H1 (cell line): Measurements from ENCODE around the gene FBXO30. TPM values are rescaled to one million over a fixed set of nuclear protein-coding genes. Genes with fewer than 3 reads are reported as not detected.

Source experiments
- CTCF ChIA-PET: fragments of 300-600 bp; sonication (Branson Sonifier 250); formaldehyde crosslinking; loops from one replicate; lab custom pipeline; 2021; ENCODE audit not compliant: partially characterized antibody; lab: Charles Lee
- POLR2A ChIA-PET: fragments of 300-600 bp; sonication (Branson Sonifier 250); formaldehyde crosslinking; loops from one replicate; lab custom pipeline; 2021; ENCODE audit warnings: inconsistent platforms; ENCODE audit not compliant: partially characterized antibody; lab: Charles Lee
- DNase-seq, 2 experiments: peaks; one replicate each; pipeline versions ENCODE4 v3.0.0 to v3.0.0-alpha.2; 2010 to 2022; ENCODE audit warnings: low spot score in 2 of 2, low read depth in 1 of 2, mixed read lengths in 1 of 2
- FAIRE-seq: peaks from 2 replicates; lab custom pipeline; 2011; peaks lifted over from hg19 to GRCh38; lab: Jason Lieb, UNC
- H2AFZ ChIP-seq: 2 replicates; pipeline ENCODE4 v1.8.1; 2012; ENCODE audit warnings: low read length, inconsistent platforms
- H2AK5ac ChIP-seq: 2 replicates; pipeline ENCODE4 v1.6.1; 2013; ENCODE audit warnings: low read depth, low read length
- H2BK120ac ChIP-seq: replicated peaks from 2 replicates; pipeline ENCODE3; 2013; ENCODE audit warnings: low read depth, low read length, inconsistent platforms
- H2BK12ac ChIP-seq: 2 replicates; pipeline ENCODE4 v1.6.1; 2013; ENCODE audit warnings: low read depth, low read length
- H2BK15ac ChIP-seq: 2 replicates; pipeline ENCODE4 v1.6.1; 2013; ENCODE audit warnings: low read length
- H2BK20ac ChIP-seq: 2 replicates; pipeline ENCODE4 v1.6.1; 2013; ENCODE audit warnings: low read length
- H2BK5ac ChIP-seq: 2 replicates; pipeline ENCODE4 v1.6.1; 2013; ENCODE audit warnings: low read depth, low read length
- H3K14ac ChIP-seq: 2 replicates; pipeline ENCODE4 v1.6.1; 2013; ENCODE audit warnings: inconsistent platforms; ENCODE audit not compliant: insufficient read length
- H3K18ac ChIP-seq: 2 replicates; pipeline ENCODE4 v1.6.1; 2013; ENCODE audit warnings: low read length; ENCODE audit errors: extremely low read depth
- H3K23ac ChIP-seq: 2 replicates; pipeline ENCODE4 v1.6.1; 2013; ENCODE audit warnings: inconsistent platforms; ENCODE audit not compliant: insufficient read length
- H3K23me2 ChIP-seq: 2 replicates; pipeline ENCODE4 v1.6.1; 2013; ENCODE audit warnings: low read depth, low read length
- H3K27ac ChIP-seq: 2 replicates; pipeline ENCODE4 v1.6.1; 2011; ENCODE audit warnings: low read depth, low read length, inconsistent platforms
- H3K27me3 ChIP-seq, 4 experiments: replicated peaks in 1 of 4; 1 replicate in 1 of 4; 2 replicates in 3 of 4; pipeline versions ENCODE4 v1.6.1 to v1.8.1; 2011 to 2013; ENCODE audit warnings: low read length in 3 of 4, mild to moderate bottlenecking in 3 of 4, inconsistent platforms in 2 of 4, mixed read lengths in 2 of 4, moderate library complexity in 1 of 4; ENCODE audit not compliant: control insufficient read depth in 3 of 4, insufficient read depth in 3 of 4; ENCODE audit errors: extremely low read depth in 1 of 4
- H3K36me3 ChIP-seq, 4 experiments: 2 replicates each; pipeline versions ENCODE4 v1.6.1 to v1.8.1; 2011 to 2013; ENCODE audit warnings: mild to moderate bottlenecking in 4 of 4, low read length in 3 of 4, moderate library complexity in 2 of 4, control low read depth in 1 of 4, inconsistent platforms in 1 of 4; ENCODE audit not compliant: insufficient read depth in 4 of 4, control insufficient read depth in 2 of 4
- H3K4ac ChIP-seq: replicated peaks from 2 replicates; pipeline ENCODE3; 2013; ENCODE audit warnings: low read length, low read depth, mixed read lengths, inconsistent platforms; ENCODE audit not compliant: insufficient read length
- H3K4me1 ChIP-seq, 4 experiments: replicated peaks in 1 of 4; 1 replicate in 1 of 4; 2 replicates in 3 of 4; pipeline versions ENCODE4 v1.6.1 to v1.8.1; 2011 to 2013; ENCODE audit warnings: low read length in 3 of 4, inconsistent platforms in 2 of 4, mixed read lengths in 1 of 4; ENCODE audit not compliant: insufficient read depth in 4 of 4, control insufficient read depth in 3 of 4
- H3K4me2 ChIP-seq, 2 experiments: 2 replicates each; pipeline versions ENCODE4 v1.6.1 to v1.8.1; 2011 to 2013; ENCODE audit warnings: low read depth in 2 of 2, low read length in 2 of 2, control low read depth in 1 of 2, inconsistent platforms in 1 of 2, mild to moderate bottlenecking in 1 of 2; ENCODE audit not compliant: insufficient read depth in 1 of 2
- H3K4me3 ChIP-seq, 4 experiments: fragments of 200-600, 300-600 bp in 1 of 4; sonication (generic), shearing (Covaris generic), sonication (Bioruptor Twin) in 1 of 4; 2 replicates each; pipeline versions ENCODE4 v1.5.1 to v1.8.1; 2011 to 2016; ENCODE audit warnings: low read length in 4 of 4, low read depth in 3 of 4, control low read depth in 2 of 4, inconsistent platforms in 2 of 4, mild to moderate bottlenecking in 2 of 4, mixed read lengths in 1 of 4, moderate library complexity in 1 of 4; ENCODE audit not compliant: insufficient read depth in 2 of 4; ENCODE audit errors: extremely low read depth in 1 of 4
- H3K56ac ChIP-seq: replicated peaks from 2 replicates; pipeline ENCODE3; 2013; ENCODE audit warnings: low read depth, mild to moderate bottlenecking, mixed read lengths, low read length, inconsistent platforms; ENCODE audit not compliant: insufficient read length
- H3K79me1 ChIP-seq: 2 replicates; pipeline ENCODE4 v1.6.1; 2013; ENCODE audit warnings: low read depth, low read length, control low read depth
- H3K79me2 ChIP-seq, 2 experiments: 2 replicates each; pipeline versions ENCODE4 v1.6.1 to v1.8.1; 2012 to 2013; ENCODE audit warnings: low read length in 2 of 2, mild to moderate bottlenecking in 2 of 2, inconsistent platforms in 1 of 2; ENCODE audit not compliant: insufficient read depth in 2 of 2, control insufficient read depth in 1 of 2
- H3K9ac ChIP-seq, 4 experiments: replicated peaks in 1 of 4; 1 replicate in 1 of 4; 2 replicates in 3 of 4; pipeline versions ENCODE4 v1.6.1 to v1.8.1; 2011 to 2013; ENCODE audit warnings: low read depth in 3 of 4, low read length in 3 of 4, control low read depth in 2 of 4, mild to moderate bottlenecking in 2 of 4, moderate library complexity in 2 of 4, inconsistent platforms in 1 of 4; ENCODE audit errors: extremely low read depth in 1 of 4
- H3K9me3 ChIP-seq, 2 experiments: 2 replicates each; pipeline versions ENCODE4 v1.6.1 to v1.8.1; 2012 to 2013; ENCODE audit warnings: mild to moderate bottlenecking in 2 of 2, moderate library complexity in 2 of 2, control low read depth in 1 of 2, inconsistent platforms in 1 of 2, low read depth in 1 of 2, low read length in 1 of 2, mixed read lengths in 1 of 2; ENCODE audit not compliant: insufficient read depth in 2 of 2
- H4K20me1 ChIP-seq, 2 experiments: replicated peaks in 1 of 2; 2 replicates each; pipeline versions ENCODE3 to v1.8.1; 2011 to 2013; ENCODE audit warnings: inconsistent platforms in 2 of 2, low read length in 2 of 2, mild to moderate bottlenecking in 1 of 2; ENCODE audit not compliant: insufficient read depth in 2 of 2, control insufficient read depth in 1 of 2
- H4K5ac ChIP-seq: 2 replicates; pipeline ENCODE4 v1.6.1; 2013; ENCODE audit warnings: low read length, low read depth, mixed read lengths, inconsistent platforms; ENCODE audit not compliant: insufficient read length
- H4K8ac ChIP-seq: 2 replicates; pipeline ENCODE4 v1.8.0; 2013; ENCODE audit warnings: mild to moderate bottlenecking, moderate library complexity, low read length, inconsistent platforms; ENCODE audit not compliant: insufficient read depth; ENCODE audit errors: extremely low read depth
- H4K91ac ChIP-seq: replicated peaks from 2 replicates; pipeline ENCODE3; 2013; ENCODE audit warnings: low read length, mixed read lengths, inconsistent platforms; ENCODE audit not compliant: insufficient read length
- CTCF ChIP-seq, 3 experiments: IDR thresholded peaks; 1 replicate in 2 of 3; 2 replicates in 1 of 3; pipeline versions ENCODE4 v1.5.1 to v1.6.1; 2011; ENCODE audit warnings: low read length in 3 of 3, mild to moderate bottlenecking in 3 of 3, inconsistent platforms in 2 of 3, low read depth in 1 of 3, moderate library complexity in 1 of 3; ENCODE audit not compliant: insufficient read depth in 1 of 3; ENCODE audit errors: control extremely low read depth in 1 of 3
- POLR2AphosphoS5 ChIP-seq: IDR thresholded peaks from 2 replicates; pipeline ENCODE4 v1.6.1; 2011; ENCODE audit warnings: low read depth, low read length
- RAD21 ChIP-seq, 2 experiments: IDR thresholded peaks in 1 of 2; conservative IDR thresholded peaks in 1 of 2; 2 replicates each; pipeline ENCODE4 v1.6.1; 2011; ENCODE audit warnings: low read depth in 2 of 2, low read length in 2 of 2, improper control_type of control experiment in 1 of 2, inconsistent platforms in 1 of 2, mild to moderate bottlenecking in 1 of 2, moderate library complexity in 1 of 2
- SP1 ChIP-seq: IDR thresholded peaks from 2 replicates; pipeline ENCODE4 v1.6.1; 2011; ENCODE audit warnings: low read depth, low read length
- SUZ12 ChIP-seq: fragments of 200-600 bp; sonication (generic); IDR thresholded peaks from 2 replicates; pipeline ENCODE4 v1.6.1; 2012; ENCODE audit warnings: mild to moderate bottlenecking, inconsistent platforms, low read length, moderate library complexity, mixed read lengths
- TEAD4 ChIP-seq: IDR thresholded peaks from 2 replicates; pipeline ENCODE4 v1.6.1; 2012; ENCODE audit warnings: low read depth, low read length, inconsistent platforms, mixed read lengths
- polyA plus RNA-seq, 7 experiments: library from polyadenylated mRNA; depleted of rRNA in 3 of 7; stranded (reverse) in 5 of 7; unstranded in 2 of 7; fragments of >200 nt in 5 of 7; fragments of 200-250 nt in 2 of 7; gene quantifications; 1 replicate in 5 of 7; 2 replicates in 1 of 7; 4 replicates in 1 of 7; pipeline versions ENCODE4 v1.2.1 to v1.2.3, GENCODE V29; 2011 to 2013; ENCODE audit warnings: missing spikeins in 2 of 7, mixed read lengths in 2 of 7
- total RNA-seq: library from RNA; stranded (reverse); fragmentation: NEBNext Ultra II Directional; extraction: Animal tissue kit (Norgen Biotek cat#: 25700); gene quantifications from 2 replicates; pipeline ENCODE4 v1.2.1, GENCODE V29; 2021

The FBXO30 gene
- total and polyA plus RNA-seq, 2 of the 8 experiments (the other 6 are each of a cell fraction or from before 2014, with no cell fraction given) = 3.9 to 18.3 TPM

- CTCF ChIA-PET = interaction anchor here (1.1 kb wide), 2 partner anchors 28 to 126 kb away, joined by 3 to 4 read pairs; no protein-coding TSS in a partner anchor
- Histone ChIP-seq H2AK5ac (no peak overlapping the region), H3K36me3 (no peaks in the 10 kb centered on the region), H4K91ac (no peak overlapping the region), H3K9me3 (no peaks in the 10 kb centered on the region), H3K56ac (no peak overlapping the region), H4K20me1 (no peaks in the 10 kb centered on the region), H4K8ac (no peak overlapping the region), H3K79me2 (no peaks in the 10 kb centered on the region), H3K18ac (no peak overlapping the region), H3K4me2 (no peak overlapping the region), H3K27ac (no peak overlapping the region), H3K79me1 (no peaks in the 10 kb centered on the region), H3K23me2 (peaks cover 1% of the 10 kb centered on the region; the same call in 1 of the 2 replicates), H2BK120ac (no peak overlapping the region), H4K5ac (no peak overlapping the region), H3K4me1 (no peaks in the 10 kb centered on the region), H2BK20ac (no peak overlapping the region), H3K4me3 (no peak overlapping the region), H2BK12ac (no peak overlapping the region), H3K9ac (no peak overlapping the region), H3K23ac (no peak overlapping the region), H3K4ac (no peak overlapping the region), H3K27me3 (no peaks in the 10 kb centered on the region), H3K14ac (no peak overlapping the region), H2BK15ac (no peak overlapping the region), H2AFZ (no peak overlapping the region), H2BK5ac (no peak overlapping the region)
- POLR2A ChIA-PET = interaction anchor here (1.2 kb wide), 1 partner anchor 26 kb away, joined by 4 read pairs; the partner anchor contains the start of gene EPM2A
- DNase-seq (no peak), FAIRE-seq (no peak)
- TF ChIP-seq CTCF (IDR thresholded peaks at IDR 0.05; ENCODE audit: control extremely low read depth in 1 of 3, insufficient read depth in 1 of 3, low read depth in 1 of 3, low read length in 3 of 3) = peak; percentile 7 to 19 (median 14); a peak in 2 of 4 replicates
- peak; percentile 40 to 61; a peak in 3 of 4 replicates for TF ChIP-seq RAD21 (IDR thresholded peaks at IDR 0.05 in 1 of 2, conservative IDR thresholded peaks at IDR 0.05 in 1 of 2; ENCODE audit: low read depth in 2 of 2, low read length in 2 of 2)
- TF ChIP-seq POLR2AphosphoS5 = no peak
- TF ChIP-seq SUZ12 = no peak
- no peak for TF ChIP-seq TEAD4
- TF ChIP-seq SP1 = no peak
Measured at GRCh38 chr6:145761584-145761983, 53.0 kb downstream of the FBXO30 start.
